Stimulated activated CD8-positive, alpha-beta memory T cell treated with anti-CD3 and anti-CD28 coated beads, Interleukin-2, amount 100 ng/mL, for 48 hours (primary cell): Measurements from ENCODE around the gene SHROOM3.

Source experiments
- DNase-seq, 2 donors: peaks; one replicate each; pipeline ENCODE4 v3.0.0-alpha.2; 2020; ENCODE audit warnings: low read depth in 2 of 2

SHROOM3 gene

DNA sequence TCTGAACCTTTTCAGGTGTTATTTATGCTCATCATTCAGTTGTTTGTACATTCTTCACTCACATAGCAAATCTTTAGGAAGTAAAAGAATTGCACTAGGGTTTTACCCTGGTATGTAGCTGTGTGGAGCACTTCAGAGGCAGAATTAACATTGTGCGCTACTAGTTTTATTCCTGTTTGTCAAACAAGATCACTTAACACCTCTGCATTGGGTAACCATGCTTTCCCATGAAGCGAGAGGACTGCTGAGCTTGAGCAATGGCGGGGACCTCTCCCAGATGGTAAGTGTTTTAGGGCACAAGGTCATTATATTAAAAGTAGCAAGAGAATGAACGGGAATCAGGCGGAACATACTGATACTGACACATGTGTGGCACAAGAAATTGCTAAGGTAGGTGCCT, 59.2 kb downstream of the SHROOM3 start:
- no peak for DNase-seq

DNA sequence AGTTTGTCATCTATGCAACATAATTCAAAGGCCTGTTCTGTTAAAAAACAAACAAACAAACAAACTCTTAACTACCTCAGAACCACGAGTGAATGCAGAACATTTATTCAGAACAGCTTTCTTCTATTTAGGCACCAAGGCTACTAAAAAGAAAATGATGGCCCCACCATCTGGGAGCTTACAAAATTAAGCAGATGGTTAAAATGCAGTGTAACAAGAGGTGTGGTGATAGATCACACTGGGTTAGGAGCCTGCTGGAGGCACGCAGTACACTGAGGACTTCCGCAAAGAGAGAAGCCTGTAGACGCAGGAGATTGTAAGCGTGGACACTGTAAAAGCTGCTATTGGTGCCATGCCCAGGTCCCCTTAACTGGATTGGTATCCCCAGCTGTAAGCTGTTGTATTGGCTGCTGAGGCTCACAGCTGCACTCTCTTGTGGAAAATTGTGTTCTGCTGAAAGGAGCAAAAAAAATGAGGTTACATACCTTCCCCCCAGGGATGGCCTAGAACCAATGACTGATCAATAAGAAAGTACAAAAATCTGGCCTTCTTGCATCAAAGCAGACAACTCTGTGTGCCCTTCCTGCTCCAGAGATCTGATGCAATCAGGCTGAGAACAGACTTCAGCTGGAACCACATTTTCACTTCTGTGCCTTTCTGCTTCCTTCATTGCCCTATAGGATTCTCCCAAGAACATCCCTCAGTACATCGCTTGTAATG, 60.0 kb downstream of the SHROOM3 start:
- DNase-seq: no peak

- DNase-seq: no peak
Observed at GRCh38 chr4:76498550-76498949, 63.5 kb downstream of the SHROOM3 start.

- DNase-seq: no peak
Observed at GRCh38 chr4:76499461-76499860, 64.4 kb downstream of the SHROOM3 start.

DNA sequence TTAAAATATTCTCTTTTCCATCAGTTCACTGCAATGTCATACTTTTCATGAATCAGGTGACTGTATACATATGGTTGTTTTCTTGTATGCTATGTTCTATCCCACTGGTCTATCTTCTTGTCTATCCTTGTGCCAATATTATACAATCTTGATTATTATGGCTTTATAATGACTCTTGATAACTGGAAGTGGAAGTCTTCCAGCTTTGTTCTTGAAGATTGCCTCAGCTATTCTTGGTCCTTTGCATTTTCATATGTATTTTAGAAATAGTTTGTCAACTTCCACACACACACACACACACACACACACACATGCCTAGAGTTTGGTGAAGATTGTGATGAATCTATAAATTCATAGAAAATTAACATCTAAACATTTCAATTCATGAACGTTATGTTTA, 67.9 kb downstream of the SHROOM3 start:
- no peak for DNase-seq

DNA sequence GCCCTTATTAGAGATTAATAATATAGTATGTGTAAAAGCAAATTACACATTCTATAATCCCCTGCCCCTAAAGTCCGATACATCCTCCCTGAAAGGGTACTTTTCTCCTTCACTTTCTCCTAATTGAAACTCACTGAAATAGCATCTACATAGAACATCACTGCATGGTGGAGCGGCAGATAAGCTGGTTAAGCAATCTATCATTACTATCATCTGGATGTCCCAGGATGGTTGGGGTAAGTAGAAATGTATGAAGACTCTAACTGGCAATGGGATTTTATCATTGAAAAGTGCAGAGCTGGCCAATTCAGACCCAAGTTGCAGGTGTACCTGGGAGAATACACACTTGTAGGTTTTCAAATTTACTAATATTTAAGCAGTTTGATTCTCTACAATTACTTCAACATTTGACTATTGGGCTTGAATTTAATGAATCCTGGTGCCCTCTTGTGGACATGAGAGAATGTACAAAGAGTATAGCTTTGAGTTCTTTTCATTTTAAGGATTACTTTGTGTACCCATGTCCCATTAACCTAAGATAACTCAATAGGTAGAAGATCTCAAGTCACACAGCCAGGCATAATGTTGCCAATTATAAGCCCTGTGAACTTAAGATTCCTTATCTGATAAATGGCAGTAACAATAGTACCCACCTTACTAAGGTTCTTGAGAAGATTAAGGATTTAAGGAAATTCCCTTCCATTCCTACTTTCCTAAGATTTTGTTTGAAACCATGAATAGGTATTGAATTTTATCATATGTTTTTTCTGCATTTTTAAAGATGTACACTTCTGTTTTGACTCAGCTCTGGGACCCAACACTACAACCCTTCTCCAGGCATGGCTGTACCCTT, 69.8 kb downstream of the SHROOM3 start:
- DNase-seq: no peak

DNA sequence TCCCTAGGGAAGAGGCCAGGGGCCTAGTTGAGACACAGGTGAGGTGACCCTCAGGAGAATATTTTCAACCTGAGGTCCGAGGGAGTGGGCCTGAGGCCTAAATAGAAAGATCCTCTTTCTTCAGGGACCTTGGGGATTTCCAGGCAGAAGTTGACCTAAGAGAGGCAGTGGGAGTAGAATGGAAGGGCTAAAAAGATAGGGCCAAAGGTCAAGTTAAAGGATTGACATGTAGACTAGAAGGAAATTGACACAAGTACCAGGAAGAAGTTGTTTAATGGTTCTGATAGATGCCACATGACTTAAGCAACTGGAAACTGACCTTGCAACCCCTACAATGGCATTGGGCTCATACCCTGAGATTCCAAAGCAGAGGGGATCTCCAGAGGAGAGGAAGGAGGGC, 76.9 kb downstream of the SHROOM3 start:
- no peak for DNase-seq

DNA sequence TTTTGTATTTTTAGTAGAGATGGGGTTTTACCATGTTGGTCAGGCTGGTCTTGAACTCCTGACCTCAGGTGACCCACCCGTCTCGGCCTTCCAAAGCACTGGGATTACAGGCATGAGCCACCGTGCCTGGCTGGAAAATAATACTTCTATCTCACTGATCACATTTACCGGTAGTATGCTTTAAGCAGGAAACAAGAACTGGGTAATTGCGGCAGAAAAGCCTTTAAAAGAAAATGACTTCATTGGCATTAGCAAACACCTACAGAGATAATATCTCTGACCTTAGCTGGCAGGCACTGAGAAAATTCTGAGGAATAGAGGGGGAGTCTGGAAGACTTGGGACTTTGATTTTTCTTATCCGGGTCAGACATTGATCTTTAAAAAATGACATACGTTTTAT, 78.5 kb downstream of the SHROOM3 start:
- DNase-seq: no peak

GRCh38 chr4:76514087-76514486, 79.1 kb downstream of the SHROOM3 start:
- DNase-seq: no peak

DNA sequence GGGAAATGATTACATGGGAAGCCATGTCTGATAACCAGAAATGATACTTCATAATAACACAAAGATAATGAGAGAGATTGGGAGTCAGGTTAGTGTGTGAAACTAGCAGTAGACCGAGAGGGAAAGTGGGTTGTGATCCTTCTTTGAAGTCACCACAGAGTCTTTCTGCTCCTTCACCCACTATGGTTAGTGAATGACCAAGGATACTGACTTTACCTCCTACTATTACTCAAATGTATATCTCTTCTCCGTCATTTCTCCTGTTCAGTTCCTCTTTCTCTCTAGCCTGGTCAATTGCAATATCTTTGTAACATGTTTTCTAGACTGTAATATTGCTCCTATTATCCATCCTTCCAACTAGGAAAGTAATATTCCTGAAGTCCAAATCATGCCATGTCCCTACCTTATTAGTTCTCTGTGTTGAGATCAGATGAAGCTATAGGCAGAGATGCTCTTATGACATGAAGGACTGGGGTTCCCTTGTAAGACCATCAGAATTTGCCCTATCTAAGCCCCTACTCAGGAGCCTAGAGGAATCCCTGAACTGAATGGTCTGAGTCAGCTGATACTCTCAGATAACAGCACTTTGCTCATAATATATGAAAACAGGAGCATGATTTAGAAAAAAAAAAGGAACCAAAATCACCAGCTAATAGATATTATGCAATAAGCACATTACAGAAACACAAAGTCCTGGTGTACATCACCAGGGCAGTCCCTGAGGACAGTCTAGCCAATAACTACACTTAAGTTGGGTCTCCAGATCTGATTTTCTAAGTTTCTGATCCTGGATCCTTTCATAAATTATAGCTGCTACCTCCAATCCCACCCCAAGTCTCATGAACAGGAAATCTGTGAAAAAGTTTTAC, 81.2 kb downstream of the SHROOM3 start:
- no peak for DNase-seq

GRCh38 chr4:76518241-76518640, 83.2 kb downstream of the SHROOM3 start:
- no peak for DNase-seq

GRCh38 chr4:76523593-76523992, 88.6 kb downstream of the SHROOM3 start:
- no peak for DNase-seq

DNA sequence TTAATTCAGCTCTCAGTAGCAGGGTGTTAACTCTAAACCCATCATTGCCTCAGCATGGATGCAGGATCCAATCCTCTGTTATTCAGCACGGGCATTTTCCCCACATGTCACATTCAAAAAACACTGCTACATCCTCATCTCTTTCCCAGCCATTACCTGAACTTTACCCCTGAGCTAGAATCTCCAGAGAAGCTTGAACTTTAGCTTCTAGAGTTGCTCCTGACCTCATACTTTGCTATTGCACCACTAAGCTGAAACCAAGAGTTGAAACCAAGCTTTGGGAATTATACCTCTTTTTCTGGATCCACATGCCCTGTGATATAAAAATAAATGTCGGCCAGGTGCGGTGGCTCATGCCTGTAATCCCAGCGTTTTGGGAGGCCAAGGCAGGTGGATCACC, 90.7 kb downstream of the SHROOM3 start:
- DNase-seq: no peak

DNA sequence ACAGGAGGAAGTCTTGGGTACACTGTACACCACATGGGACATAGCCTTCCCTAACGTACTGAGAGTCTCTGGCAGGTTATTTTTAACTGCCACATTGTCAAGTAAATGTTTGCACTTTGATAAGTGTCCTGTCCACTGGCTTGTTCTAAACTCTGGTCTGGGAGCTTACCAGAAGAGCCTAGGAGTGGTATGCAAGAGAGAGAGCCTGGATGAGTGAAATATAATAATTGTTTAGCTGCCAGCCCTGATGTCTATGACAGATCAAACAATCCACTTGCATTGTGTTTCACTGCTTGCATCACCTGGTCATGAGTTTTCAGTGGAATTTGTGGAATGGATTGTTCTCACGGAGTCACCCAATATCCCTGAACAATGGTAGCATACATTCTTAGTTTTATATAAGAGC, 91.6 kb downstream of the SHROOM3 start:
- DNase-seq: no peak

DNA sequence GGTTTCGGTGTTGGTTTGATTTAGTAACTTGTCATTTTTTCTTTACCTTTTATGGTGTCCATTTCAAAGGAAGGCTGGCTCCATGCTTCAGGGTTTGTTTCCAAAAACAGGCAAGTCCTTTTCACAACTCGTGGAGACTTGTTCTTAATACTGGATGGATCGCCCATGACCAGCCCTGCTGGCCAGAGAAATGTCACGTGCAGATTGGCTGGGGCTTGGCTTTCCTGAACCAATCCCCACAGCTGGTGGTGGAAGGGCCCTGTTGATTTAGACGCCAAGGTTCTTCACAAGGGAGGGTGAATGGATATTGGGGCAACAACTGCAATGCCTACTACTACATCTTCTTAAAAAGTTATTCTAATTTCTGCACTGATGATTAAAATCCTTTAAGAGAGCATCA, 92.6 kb downstream of the SHROOM3 start:
- no peak for DNase-seq

- DNase-seq: no peak
Observed at GRCh38 chr4:76531597-76531996, 96.6 kb downstream of the SHROOM3 start.

- no peak for DNase-seq
Observed at GRCh38 chr4:76532805-76533204, 97.8 kb downstream of the SHROOM3 start.

DNA sequence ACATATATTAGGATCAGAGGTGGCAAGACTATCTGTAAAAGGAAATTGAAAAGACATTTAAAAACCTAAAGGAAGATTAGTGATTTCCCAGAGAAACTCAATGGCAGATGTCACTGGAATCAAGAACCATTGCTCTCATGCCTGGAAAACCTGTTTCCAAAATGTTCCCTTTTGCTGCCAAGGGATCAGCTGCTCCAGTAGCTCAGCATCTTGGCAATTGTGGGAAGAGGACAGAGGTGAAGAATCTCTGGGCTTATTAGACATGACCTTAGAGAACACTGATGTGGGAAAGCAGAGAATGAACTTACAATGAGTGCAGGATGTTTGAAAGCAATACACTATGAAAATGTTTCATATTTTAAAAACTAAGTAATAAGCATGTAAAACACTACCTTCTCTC, 98.3 kb downstream of the SHROOM3 start:
- DNase-seq: no peak

GRCh38 chr4:76535603-76536372, 100.8 kb downstream of the SHROOM3 start:
- DNase-seq: no peak

DNA sequence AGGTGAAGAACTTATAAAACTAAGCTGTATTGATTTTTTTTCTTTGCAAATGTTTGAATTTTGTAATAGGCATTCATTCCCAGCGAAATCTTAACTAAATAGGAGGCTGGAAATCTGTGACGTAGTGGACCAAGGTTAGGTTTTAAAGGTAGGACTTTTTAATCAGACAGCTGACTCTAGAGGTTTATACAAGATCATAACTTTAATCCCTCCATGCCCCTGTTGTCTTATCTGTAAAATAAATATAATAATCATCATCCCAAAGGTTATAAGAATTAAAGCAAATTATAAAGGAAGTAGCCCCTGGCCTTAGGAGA, 101.3 kb downstream of the SHROOM3 start:
- no peak for DNase-seq

DNA sequence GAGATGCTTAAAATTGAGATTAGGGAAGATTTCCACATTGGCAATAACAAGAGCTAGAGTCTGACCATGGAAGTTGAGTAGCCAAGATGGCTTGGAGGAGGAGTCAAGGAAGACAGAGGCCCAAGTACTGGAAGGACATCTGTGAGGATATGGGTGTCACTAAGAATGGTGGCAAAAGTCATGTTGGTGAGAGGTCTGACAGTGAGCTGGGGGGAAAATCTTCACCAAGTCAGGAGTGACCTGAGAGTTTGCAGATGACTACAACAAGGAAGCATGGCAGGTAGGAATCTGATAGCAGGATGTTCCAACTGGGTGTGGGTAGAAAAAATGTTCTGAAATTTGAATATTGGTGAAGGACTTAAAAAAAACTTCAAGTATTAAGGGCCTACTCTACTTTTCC, 103.3 kb downstream of the SHROOM3 start:
- no peak for DNase-seq

DNA sequence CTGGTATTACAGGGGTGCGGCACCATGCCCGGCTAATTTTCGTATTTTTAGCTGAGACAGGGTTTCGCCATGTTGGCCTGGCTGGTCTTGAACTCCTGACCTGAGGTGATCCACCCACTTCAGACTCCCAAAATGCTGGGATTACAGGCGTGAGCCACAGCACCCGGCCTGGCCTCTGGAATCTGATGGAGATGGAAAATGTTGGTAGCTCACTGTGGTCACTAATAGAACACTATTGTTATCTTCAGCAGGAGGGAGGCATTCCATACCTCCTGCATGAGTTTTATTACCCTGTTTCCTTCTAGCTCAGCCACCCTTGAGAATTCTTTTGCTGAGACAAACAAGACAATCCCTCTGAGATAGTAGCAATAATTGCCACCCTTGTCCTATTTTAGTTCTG, 105.0 kb downstream of the SHROOM3 start:
- DNase-seq: no peak
